ENCODE results near the gene UNC5A.

The UNC5A gene

GRCh38 chr5:176771102-176771845 is 39.1 kb upstream of the UNC5A start:
- H3K4me3 ChIP-seq (replicated peaks; ENCODE audit: insufficient read depth, low read length), result no peak overlapping the region
- H3K27ac ChIP-seq (replicated peaks), result no peak overlapping the region
- TF ChIP-seq GABPA (IDR thresholded peaks at IDR 0.05; ENCODE audit: low read depth), result no peak
- TF ChIP-seq SPI1 (IDR thresholded peaks at IDR 0.05; ENCODE audit: borderline replicate concordance, low read depth), result no peak
- no peak for TF ChIP-seq CTCF (IDR thresholded peaks at IDR 0.05; ENCODE audit: insufficient read depth, low read length)
- TF ChIP-seq POLR2AphosphoS5 (IDR thresholded peaks at IDR 0.05; ENCODE audit: low read depth), result no peak
- TF ChIP-seq REST (IDR thresholded peaks at IDR 0.05; ENCODE audit: insufficient replicate concordance, low read depth), result no peak
- no peaks in the 10 kb centered on the region for H3K27me3 ChIP-seq (ENCODE audit: insufficient read depth, poor library complexity, severe bottlenecking)
- DNase-seq (ENCODE audit: low read depth in 1 of 2, low spot score in 1 of 2), result no peak

- H3K27me3 ChIP-seq (ENCODE audit: insufficient read depth, poor library complexity, severe bottlenecking), result no peaks in the 10 kb centered on the region
- DNase-seq (ENCODE audit: low read depth in 1 of 2, low spot score in 1 of 2), result no peak
Measured at GRCh38 chr5:176772271-176773210, 37.8 kb upstream of the UNC5A start.

More at GRCh38 chr5:176772271-176773210, 37.8 kb upstream of the UNC5A start:
- TF ChIP-seq SPI1 (IDR thresholded peaks at IDR 0.05; ENCODE audit: borderline replicate concordance, low read depth) (no peak), REST (IDR thresholded peaks at IDR 0.05; ENCODE audit: insufficient replicate concordance, low read depth) (no peak), CTCF (IDR thresholded peaks at IDR 0.05; ENCODE audit: insufficient read depth, low read length) (no peak), GABPA (IDR thresholded peaks at IDR 0.05; ENCODE audit: low read depth) (no peak), POLR2AphosphoS5 (IDR thresholded peaks at IDR 0.05; ENCODE audit: low read depth) (no peak)
- Histone ChIP-seq H3K27ac (replicated peaks) (no peak overlapping the region), H3K4me3 (replicated peaks; ENCODE audit: insufficient read depth, low read length) (no peak overlapping the region)
